Activated CD4-positive, alpha-beta T cell treated with anti-CD3 and anti-CD28 coated beads for 24 hours (primary cell): ENCODE measurements around the gene FAM237B.

Experiments
- DNase-seq, 2 donors: peaks; one replicate each; pipeline ENCODE4 v3.0.0-alpha.2; 2020; ENCODE audit warnings: low read depth in 2 of 2

The FAM237B gene

DNA sequence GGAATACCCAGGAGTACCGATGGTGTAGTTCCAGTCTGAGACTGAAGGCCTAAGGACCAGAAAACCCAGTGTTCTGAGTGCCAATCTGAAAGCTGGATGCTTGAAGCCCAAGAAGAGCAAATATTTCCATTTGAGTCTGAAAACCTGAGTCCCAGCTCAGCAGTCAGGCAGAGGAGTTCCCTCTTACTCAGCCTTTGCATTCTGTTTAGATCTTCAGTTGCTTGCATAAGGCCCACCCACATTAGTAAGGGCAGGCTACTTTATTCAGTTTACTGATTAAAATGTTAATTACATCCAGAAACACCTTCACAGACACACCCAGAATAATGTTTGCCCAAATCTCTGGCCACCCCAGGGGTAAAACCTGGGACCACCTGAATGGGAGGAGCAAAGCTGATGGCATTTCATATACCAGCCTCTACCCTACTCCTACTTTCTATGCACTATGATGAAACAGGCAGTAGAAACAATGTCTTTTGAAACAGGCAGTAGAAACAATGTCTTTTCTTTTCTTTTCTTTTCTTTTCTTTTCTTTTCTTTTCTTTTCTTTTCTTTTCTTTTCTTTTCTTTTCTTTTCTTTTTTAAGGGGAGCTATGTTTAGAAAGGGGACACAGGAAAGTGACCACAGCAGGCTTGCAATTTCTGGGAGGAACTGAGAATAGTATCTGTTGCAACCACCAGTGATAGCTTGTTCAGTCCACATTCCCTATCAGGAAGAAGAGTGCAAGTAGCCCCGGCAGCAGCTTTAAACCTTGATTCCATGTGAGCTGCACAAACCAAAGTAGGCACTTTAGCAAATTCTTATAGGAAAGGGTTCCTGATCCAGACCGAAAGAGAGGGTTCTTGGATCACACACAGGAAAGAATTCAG lies 30.6 kb downstream of the FAM237B start:
- DNase-seq, result no peak

DNA sequence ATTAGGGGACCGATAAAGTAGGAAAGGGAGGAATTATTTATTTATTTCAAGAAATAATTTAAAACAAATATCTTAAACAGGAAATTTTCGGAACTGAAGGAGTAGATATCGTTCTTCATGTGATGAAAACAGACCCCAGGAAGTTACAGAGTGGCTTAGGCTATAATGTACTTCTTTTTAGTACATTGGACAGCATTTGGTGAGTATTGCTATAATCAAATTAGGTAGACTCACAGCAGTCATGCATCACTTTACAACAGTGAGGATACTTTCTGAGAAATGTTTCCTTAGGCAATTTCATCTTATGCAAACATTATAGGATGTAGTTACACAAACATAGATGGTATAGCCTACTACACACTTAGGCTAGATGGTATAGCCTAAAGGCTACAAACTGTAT lies 33.0 kb downstream of the FAM237B start:
- no peak for DNase-seq

DNA sequence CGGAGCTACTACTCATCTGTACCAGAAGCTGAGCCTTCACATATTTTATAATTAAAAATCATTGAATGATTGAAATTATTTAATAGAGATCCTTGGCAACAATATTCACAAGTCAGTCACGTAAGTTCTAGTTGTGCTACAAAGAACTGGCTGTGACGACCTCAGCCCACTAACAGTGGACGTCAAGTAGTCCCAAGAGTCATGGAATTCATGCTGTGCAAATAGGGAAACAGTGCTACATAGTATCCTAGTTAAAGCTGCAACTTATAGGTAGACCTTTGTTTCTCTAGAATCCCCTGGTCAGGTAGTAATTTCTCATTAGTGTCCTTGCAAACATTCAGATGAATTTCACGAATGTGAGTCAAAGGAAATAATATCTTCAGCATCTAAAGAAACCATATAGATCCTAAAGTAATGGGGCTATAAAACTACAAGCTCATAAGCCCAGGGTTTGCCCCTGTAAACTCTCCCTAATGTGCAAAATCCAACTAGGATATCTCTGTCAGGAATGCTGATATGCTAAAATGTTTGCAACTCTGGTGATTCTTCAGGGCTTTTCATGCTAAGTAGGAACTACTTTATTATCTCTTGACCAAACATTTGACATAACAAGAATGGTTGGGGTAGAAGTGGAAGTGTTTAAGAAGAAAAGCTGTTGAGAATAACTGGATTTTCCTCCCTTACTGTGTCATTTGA lies 44.9 kb downstream of the FAM237B start:
- DNase-seq, result no peak

DNA sequence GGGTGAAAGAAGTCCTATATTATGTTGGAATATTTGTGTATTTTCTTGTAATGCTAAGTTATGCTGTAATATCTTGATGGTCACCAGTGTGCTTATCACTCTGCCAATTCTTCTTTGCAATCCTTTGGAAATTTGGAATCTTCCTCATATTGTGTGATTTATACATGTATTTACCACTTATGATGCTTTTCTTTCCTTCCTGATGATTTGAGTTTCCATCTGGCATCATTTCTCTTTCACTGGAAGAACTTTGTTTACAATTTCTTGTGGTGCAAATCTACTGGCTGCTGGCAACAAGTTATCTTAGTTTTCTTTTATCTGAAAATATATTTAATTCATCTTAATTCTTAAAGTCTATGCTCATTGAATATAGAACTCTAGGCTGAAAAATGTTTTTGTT lies 46.9 kb downstream of the FAM237B start:
- no peak for DNase-seq

DNA sequence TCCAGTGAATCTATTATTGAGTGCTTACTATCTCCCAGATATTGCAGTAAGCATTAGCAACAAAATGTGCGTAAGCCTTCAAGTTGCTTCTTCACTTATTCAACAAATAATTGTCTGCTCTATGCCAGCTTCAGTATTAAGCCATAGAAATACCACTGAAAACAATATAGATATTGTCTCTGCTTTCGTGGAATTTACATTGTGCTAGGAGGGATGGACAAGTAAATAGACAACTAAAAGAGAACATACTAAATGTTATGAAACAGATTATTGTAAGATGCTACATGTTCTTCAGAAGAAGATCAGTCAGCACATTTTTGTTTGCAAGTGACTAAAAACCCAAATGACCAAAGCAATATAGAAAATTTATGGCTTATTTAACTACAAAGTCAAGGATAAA lies 48.9 kb downstream of the FAM237B start:
- no peak for DNase-seq

DNA sequence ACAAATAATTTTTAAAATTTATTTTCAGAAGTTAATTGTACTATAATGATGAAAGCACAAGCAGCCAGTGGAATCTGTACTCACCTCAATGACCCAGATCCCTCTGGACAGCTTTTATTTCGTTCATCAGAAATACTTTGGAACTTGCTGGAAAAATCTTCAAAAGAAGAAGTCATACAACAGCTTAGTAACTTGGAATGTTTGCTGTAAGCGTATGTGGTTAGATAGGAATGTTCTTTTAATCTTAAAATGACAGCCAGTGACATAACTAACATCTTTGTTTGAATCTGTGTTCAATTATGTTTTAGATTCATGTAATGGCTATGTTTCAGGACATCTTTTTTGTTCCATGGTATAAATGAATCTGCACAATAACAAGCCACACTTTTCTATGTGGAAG lies 49.4 kb downstream of the FAM237B start:
- DNase-seq, result no peak

DNA sequence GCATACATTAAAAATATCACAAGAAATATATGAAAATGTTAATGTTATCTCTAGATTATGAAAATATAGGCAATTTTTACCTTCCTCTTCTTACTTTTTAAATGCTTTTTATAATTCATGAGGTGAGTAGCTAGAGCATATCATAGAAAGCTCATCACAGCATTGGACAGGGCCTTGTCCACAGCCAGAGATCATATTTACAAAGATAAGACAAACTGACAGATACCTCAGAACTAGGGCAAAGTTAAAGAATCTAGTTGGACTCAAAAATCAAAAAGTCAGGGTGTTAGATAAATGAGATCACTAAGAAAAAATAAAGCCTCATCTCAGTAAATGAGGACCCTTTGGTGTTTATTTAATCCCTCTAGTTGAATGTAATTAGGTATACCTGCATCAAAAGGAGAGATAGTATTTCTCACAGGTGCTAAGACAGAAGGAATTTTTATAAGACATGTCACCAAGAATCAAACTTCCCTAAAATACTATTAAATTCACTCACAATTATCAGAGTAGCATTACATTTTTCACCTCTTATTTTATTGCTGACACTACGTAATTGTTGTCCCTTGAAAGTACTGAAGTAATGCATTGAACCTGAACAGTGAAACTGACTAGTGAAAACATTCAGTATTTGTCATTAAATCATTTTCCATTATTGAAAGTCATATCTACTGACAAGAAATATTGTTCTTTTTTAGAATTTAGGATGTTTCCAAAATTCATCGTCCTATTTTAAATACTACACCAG lies 50.5 kb downstream of the FAM237B start:
- no peak for DNase-seq

DNA sequence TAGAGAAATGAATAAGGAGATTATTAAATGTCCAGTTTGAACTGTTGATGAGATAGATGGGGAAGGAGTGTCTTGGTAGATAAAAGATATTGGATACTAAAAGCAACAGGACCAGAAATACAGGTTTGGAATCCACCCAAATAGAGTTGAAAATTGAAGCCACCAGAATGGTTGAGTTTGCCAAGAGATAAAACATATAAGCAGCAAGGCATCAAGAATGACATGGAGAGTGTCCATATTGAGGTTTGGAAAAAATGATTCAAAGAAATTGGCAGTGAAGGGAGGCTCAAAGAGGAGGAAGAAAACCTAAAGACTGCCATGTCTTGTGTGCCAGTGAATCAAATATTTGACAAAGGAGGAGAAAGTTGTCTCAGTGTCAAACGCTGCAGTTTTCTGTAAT lies 51.9 kb downstream of the FAM237B start:
- DNase-seq, result no peak

DNA sequence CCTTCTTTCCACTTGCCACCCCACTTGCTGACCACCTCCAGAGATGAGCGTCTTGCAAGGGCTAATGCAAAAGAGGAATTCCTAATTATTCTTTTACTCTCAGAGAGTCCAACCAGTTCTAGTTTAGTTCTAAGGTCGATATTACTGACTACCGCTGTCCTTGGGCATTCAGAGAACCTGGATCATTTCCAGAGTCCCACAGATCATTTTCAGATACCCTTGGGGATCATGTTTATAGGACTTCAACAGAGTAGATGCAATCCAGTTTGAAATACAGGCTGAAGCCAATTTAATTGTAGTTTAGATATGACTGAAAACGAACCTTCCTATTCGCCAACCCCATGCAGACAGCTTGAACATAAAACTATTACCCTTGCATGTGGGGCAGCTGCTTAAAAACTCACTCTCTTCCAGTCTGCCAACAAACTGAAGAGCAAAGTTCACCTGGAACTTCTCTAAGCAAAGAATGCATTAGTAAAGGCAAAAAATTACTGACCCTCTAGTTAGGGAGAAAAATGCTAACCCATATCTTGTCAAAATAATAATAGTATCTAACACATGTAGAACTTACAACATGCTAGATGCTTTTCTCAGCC lies 53.7 kb downstream of the FAM237B start:
- DNase-seq, result no peak

DNA sequence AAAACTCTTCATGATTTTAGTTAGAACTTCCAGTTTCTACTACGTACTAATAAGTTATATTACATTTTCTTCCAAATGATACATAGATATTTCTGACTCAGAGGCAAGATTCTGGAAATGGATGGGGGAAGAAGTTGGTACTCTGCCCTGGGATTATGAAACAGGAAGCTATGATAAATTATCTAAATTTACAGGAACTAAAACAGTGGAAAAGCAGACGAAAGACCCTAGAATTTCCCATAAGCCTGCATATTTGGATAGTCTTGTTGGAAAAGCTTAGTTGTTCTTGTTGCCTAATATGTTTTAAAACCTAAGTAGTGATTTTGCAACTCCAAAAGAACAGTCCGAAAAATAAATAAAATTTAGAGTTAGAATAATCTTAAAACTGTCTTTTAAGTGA lies 54.3 kb downstream of the FAM237B start:
- DNase-seq, result no peak
